ENCODE results near the gene TIMM13.
"Not testable (repeated sequence)": the region's sequence is repeated elsewhere in the genome, so short reads cannot be mapped to it uniquely, and the experiment has no call there.

TIMM13 gene

GRCh38 chr19:2413159-2413558 is 14.2 kb downstream of the TIMM13 start:
- DNase-seq: no peak

GRCh38 chr19:2412449-2412848 is 14.9 kb downstream of the TIMM13 start:
- DNase-seq: no peak

DNA sequence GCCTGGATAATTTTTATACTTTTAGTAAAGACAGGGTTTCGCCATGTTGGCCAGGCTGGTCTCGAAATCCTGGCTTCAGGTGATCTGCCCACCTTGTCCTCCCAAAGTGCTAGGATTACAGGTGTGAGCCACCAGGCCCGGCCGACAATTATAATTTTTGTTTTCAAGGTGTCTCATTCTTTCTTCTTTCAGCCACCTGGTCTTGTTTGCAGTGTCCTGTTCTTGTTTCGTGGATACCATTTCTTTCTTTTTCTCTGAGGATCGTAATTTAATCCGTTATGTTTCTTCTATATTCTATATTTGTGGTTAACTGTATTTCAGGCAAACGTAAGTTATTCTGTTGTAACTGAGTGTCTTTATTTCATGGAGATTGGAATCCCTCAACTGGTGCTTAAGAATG is 15.7 kb downstream of the TIMM13 start:
- DNase-seq: no peak

GRCh38 chr19:2410023-2410422 is 17.4 kb downstream of the TIMM13 start:
- no peak for DNase-seq

DNA sequence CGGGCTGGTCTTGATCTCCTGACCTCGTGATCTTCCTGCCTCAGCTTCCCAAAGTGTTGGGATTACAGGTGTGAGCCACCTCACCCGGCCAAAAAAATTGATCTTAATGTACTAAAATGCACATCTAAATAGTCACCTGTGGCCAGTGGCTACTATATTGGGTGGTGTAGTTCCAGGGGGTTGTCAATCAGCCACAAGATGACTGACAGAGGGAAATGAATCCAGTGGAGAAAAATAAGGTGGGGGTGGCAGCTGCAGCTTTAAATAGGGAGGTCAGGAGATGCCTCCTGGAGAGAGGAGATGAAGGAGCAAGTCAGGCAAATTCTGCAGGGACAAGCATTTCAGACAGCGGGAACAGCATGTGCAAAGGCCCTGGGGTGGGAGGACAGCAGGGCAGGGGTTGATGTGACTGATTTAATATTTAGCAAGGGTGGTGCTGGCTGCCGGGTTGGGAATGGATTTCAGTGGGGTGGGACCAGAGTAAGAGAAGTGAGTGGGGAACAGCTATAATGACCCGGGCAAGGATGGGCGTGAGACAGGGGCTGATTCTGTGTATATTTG is 18.0 kb downstream of the TIMM13 start:
- DNase-seq: no peak

- no peak for DNase-seq
Observed at GRCh38 chr19:2408247-2408646, 19.1 kb downstream of the TIMM13 start.

- no peak for DNase-seq
Observed at GRCh38 chr19:2399582-2399981, 27.8 kb downstream of the TIMM13 start.

GRCh38 chr19:2398735-2399305 is 28.6 kb downstream of the TIMM13 start:
- no peak for DNase-seq

GRCh38 chr19:2397173-2397572 is 30.2 kb downstream of the TIMM13 start:
- DNase-seq: not testable (repeated sequence)

GRCh38 chr19:2395293-2395829 is 32.0 kb downstream of the TIMM13 start:
- not testable (repeated sequence) for DNase-seq

DNA sequence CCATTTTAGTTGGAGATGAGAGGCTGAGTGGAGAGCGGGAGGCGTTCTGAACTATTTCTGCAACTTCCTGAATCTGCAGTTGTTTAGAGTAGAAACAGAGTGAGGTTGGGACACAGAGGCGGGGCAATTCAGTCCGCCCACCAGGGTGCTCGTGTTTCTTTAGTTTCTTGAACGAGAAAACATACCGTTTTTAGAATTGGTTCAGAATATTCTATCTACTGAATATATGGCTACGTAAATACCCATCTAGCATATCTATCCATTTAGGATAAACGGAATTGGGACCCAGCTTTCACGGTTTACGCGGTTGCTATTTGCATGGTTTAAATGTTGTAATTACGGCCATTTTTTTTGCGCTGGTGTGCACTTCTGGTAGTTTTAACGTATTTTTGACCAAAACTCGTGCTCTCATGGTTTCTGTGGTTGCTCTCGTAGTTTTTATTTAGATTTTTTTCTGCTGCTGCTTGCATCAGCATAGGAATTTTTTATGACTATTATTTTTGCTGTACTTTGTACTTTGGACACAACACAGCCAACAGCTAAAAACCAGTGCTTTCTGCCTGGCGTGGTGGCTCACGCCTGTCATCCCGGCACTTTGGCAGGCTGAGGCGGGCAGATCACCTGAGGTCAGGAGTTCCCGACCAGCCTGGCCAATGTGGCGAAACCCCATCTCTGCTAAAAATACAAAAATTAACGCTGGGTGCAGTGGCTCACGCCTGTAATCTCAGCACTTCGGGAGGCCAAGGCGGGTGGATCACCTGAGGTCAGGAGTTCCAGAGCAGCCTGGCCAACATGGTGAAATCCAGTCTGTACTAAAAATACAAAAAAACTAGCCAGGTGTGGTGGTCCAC is 32.7 kb downstream of the TIMM13 start:
- no peak for DNase-seq

- no peak for DNase-seq
Observed at GRCh38 chr19:2394054-2394441, 33.3 kb downstream of the TIMM13 start.

DNA sequence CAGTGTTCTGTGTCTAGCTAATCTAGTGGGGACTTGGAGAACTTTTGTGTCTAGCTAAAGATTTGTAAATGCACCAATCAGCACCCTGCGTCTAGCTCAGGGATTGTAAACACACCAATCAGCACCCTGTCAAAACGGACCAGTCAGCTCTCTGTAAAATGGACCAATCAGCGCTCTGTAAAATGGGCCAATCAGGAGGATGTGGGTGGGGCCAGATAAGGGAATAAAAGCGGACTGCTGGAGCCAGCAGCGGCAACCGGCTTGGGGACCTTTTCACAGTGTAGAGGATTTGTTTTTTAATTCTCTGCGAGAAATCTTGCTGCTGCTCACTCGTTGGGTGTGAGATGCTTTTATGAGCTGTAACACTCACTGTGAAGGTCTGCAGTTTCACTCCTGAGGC is 34.5 kb downstream of the TIMM13 start:
- DNase-seq: not testable (repeated sequence)

GRCh38 chr19:2392366-2392765 is 35.0 kb downstream of the TIMM13 start:
- no peak for DNase-seq

GRCh38 chr19:2391118-2391725 is 36.2 kb downstream of the TIMM13 start:
- peak; percentile 56 for DNase-seq

- DNase-seq: no peak
Observed at GRCh38 chr19:2389594-2389993, 37.8 kb downstream of the TIMM13 start.

GRCh38 chr19:2387367-2388288 is 39.8 kb downstream of the TIMM13 start:
- DNase-seq: no peak

- DNase-seq: peak; percentile 95
Observed at GRCh38 chr19:2385053-2385721, 42.2 kb downstream of the TIMM13 start.

- no peak for DNase-seq
Observed at GRCh38 chr19:2382530-2383222, 44.7 kb downstream of the TIMM13 start.

GRCh38 chr19:2381148-2381820 is 46.1 kb downstream of the TIMM13 start:
- no peak for DNase-seq

- no peak for DNase-seq
Observed at GRCh38 chr19:2380567-2380966, 46.8 kb downstream of the TIMM13 start.
